ENCODE data around the gene SMPD3. TPM values are rescaled to one million over a fixed set of nuclear protein-coding genes. Genes with fewer than 3 reads are reported as not detected.
A peak's percentile ranks its signal among the peaks of the same experiment; 100 is the strongest.

Gene SMPD3
- total and polyA plus RNA-seq, 12 donors = 0.03 to 1.2 (median 0.22) TPM; not detected in 1

DNA sequence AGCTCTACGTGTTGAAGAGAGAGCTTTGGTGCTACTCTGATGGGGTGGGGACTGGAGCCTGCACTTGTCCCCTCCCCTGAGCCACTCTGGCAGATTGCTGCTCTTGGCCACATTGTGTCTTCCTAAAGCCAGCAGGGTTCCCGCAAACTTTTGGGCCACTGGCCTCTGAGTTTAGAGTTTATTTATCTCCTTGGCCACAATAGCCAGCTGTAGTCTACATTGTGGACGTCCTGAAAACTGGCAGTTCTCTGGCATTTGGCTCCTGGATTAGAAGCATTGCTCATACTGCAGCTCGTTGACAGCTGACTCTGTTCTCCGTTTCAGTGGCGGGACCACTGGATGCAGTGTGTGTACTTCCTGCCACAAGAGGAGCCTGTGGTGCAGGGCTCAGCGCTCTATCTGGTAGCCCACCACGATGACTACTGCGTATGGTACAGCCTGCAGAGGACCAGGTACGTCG, 102.9 kb downstream of the SMPD3 start:
- peak; percentile 61 to 91 (median 78) for ATAC-seq
- H3K4me3 ChIP-seq = no peak overlapping the region
- WGBS, 2 donors = 61 to 63% methylated on average over 11 of the region's 11 CpGs

DNA sequence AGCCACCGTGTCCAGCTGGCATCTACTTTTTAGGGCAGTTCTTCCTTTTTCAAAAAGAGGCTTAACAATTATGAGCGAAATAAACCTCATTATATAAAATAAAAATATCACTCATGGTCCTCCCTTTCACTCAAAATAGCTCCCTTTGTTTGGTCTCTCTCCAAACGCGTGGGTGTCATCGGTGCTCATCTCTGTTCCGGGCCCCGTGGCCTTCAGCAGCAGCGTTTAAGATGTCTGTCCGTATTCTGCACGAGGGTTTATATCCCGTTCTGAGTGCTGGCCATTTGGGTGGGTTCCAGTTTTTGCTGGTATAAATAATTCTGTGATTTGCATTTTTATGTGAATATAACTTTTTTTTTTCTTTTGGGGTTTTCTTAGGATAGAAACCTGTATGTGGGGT, 104.1 kb downstream of the SMPD3 start:
- intact Hi-C loops (cut with DNase I) = no loop called here
- H3K9me3 ChIP-seq = no peaks in the 10 kb centered on the region
- 42 to 74% methylated on average over 11 of the region's 11 CpGs for WGBS, 2 donors
- H3K4me3 ChIP-seq = no peak overlapping the region
- peak overlapping the region in 2 of 10 donors; percentile 39 to 58 for H3K27ac ChIP-seq
- peaks cover 0 to 41% (median 5%) of the 10 kb centered on the region in 9 donors for H3K4me1 ChIP-seq
- peak in 1 of 8 donors; percentile 58 for ATAC-seq
- TF ChIP-seq CTCF (IDR thresholded peaks at IDR 0.05) = no peak
- peak in 1 of 2 donors; percentile 46 for DNase-seq
- no peaks in the 10 kb centered on the region for H3K27me3 ChIP-seq
- peaks cover 0 to 96% (median 50%) of the 10 kb centered on the region in 9 donors for H3K36me3 ChIP-seq

More for the DNA sequence above, 102.9 kb downstream of the SMPD3 start:
- Histone ChIP-seq H3K27me3 (no peaks in the 10 kb centered on the region), H3K27ac (peak overlapping the region in 8 of 10 donors; percentile 10 to 75 (median 47)), H3K9me3 (no peaks in the 10 kb centered on the region), H3K36me3 (peaks cover 0 to 96% (median 55%) of the 10 kb centered on the region in 9 donors), H3K4me1 (peaks cover 0 to 41% (median 5%) of the 10 kb centered on the region in 9 donors)
- intact Hi-C loops (cut with DNase I) = no loop called here
- no peak for TF ChIP-seq CTCF (IDR thresholded peaks at IDR 0.05)
- peak in 1 of 2 donors; percentile 58 for DNase-seq

DNA sequence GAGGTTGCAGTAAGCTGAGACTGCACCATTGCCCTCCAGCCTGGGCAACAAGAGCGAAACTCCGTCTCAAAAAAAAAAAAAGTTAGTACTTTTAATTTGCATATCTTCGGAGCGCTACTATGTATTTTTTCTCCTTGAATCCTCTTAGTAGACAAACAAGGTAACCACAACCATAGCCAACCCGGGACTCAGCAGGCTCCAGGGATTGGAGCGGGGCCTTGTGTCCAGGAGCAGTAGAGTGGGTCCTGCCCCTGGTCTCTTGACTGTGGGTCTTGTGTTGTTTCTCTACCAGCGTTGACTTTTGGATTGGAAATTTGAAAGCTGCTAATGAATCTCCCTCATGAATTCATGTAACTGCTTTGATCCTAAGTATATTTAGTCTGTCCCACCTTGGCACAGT, 105.2 kb downstream of the SMPD3 start:
- no peak overlapping the region for H3K4me3 ChIP-seq
- no peak for ATAC-seq
- WGBS, 2 donors = 93 to 95% methylated on average over 7 of the region's 7 CpGs
- H3K9me3 ChIP-seq = no peaks in the 10 kb centered on the region
- H3K27me3 ChIP-seq = no peaks in the 10 kb centered on the region
- intact Hi-C loops (cut with DNase I) = no loop called here
- H3K4me1 ChIP-seq = peaks cover 0 to 40% (median 5%) of the 10 kb centered on the region in 9 donors
- no peak for DNase-seq
- TF ChIP-seq CTCF (IDR thresholded peaks at IDR 0.05) = no peak
- H3K36me3 ChIP-seq = peaks cover 0 to 96% (median 47%) of the 10 kb centered on the region in 9 donors
- no peak overlapping the region for H3K27ac ChIP-seq

DNA sequence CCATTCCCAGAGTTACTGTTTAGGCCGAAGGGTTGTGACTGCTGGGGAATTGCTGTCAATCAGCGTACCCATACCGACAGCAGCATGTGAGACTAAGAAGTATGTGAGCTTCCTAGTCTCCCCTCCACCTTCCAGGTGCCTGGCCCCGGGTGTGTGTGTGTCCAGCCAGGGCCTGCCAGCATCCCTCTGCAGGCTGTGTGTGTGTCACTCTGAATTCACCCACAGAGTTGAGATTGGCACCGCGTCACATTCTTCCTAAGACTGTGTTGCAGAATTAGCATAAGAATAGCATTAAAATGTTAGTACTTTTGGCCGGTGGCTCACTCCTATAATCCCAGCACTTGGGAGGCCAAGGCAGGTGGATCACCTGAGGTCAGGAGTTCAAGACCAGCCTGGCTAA, 105.7 kb downstream of the SMPD3 start:
- H3K9me3 ChIP-seq = no peaks in the 10 kb centered on the region
- no peak overlapping the region for H3K27ac ChIP-seq
- 88 to 90% methylated on average over 7 of the region's 7 CpGs for WGBS, 2 donors
- intact Hi-C loops (cut with DNase I) = no loop called here
- no peak overlapping the region for H3K4me3 ChIP-seq
- H3K27me3 ChIP-seq = no peaks in the 10 kb centered on the region
- no peak for ATAC-seq
- peaks cover 0 to 35% (median 3%) of the 10 kb centered on the region in 9 donors for H3K4me1 ChIP-seq
- TF ChIP-seq CTCF (IDR thresholded peaks at IDR 0.05) = no peak
- peaks cover 0 to 96% (median 48%) of the 10 kb centered on the region in 9 donors for H3K36me3 ChIP-seq
- no peak for DNase-seq
